CD4-positive, alpha-beta T cell (primary cell): ENCODE data around the gene ADRA2B. TPM values are rescaled to one million over a fixed set of nuclear protein-coding genes. Genes with fewer than 3 reads are reported as not detected.

Source experiments
- ATAC-seq: fragments of 200-7000 bp; cut with Tn5 transposase; one replicate; pipeline ENCODE4 v1.10.0; 2022; ENCODE audit warnings: mild to moderate bottlenecking; ENCODE audit not compliant: poor library complexity
- CTCF ChIA-PET: fragments of 350-600 bp; sonication (Branson Sonifier 250); formaldehyde crosslinking; loops from one replicate; lab custom pipeline; 2021; ENCODE audit warnings: antibody characterized with exemption, inconsistent platforms; lab: Charles Lee
- POLR2A ChIA-PET: fragments of 350-600 bp; sonication (Branson Sonifier 250); formaldehyde crosslinking; loops from one replicate; lab custom pipeline; 2021; ENCODE audit warnings: antibody characterized with exemption, inconsistent platforms; lab: Charles Lee
- DNase-seq, 14 experiments: peaks; one replicate each; pipeline ENCODE4 v3.0.0-alpha.2; 2013 to 2020; ENCODE audit warnings: mixed read lengths in 2 of 14
- H3K27ac ChIP-seq, 2 donors: one replicate each; pipeline versions ENCODE4 v1.5.1 to v1.7.0; 2013; ENCODE audit warnings: low read length in 2 of 2, low read depth in 1 of 2, mild to moderate bottlenecking in 1 of 2
- H3K27me3 ChIP-seq, 2 experiments: 1 replicate in 1 of 2; 2 replicates in 1 of 2; pipeline versions ENCODE4 v1.6.1 to v1.7.0; 2013; ENCODE audit warnings: low read length in 2 of 2, control low read depth in 1 of 2, mild to moderate bottlenecking in 1 of 2, moderate library complexity in 1 of 2; ENCODE audit not compliant: insufficient read depth in 2 of 2, control insufficient read depth in 1 of 2
- H3K36me3 ChIP-seq: one replicate; pipeline ENCODE4 v1.6.1; 2013; ENCODE audit warnings: low read length, control low read depth; ENCODE audit not compliant: insufficient read depth
- H3K4me1 ChIP-seq: one replicate; pipeline ENCODE4 v1.6.1; 2013; ENCODE audit warnings: low read length, control low read depth; ENCODE audit not compliant: insufficient read depth
- H3K4me3 ChIP-seq: one replicate; pipeline ENCODE4 v1.5.1; 2013; ENCODE audit warnings: mild to moderate bottlenecking, low read length, moderate library complexity
- H3K9me3 ChIP-seq, 2 experiments: 1 replicate in 1 of 2; 2 replicates in 1 of 2; pipeline versions ENCODE4 v1.6.1 to v1.7.0; 2013; ENCODE audit warnings: low read length in 2 of 2, mild to moderate bottlenecking in 2 of 2, control low read depth in 1 of 2, moderate library complexity in 1 of 2; ENCODE audit not compliant: control insufficient read depth in 1 of 2, insufficient read depth in 1 of 2
- H3K27ac Mint-ChIP-seq: one replicate; pipeline ENCODE4 v1.8.0; 2020; ENCODE audit warnings: mixed read lengths
- H3K27me3 Mint-ChIP-seq: one replicate; pipeline ENCODE4 v1.8.0; 2021; ENCODE audit warnings: mixed read lengths
- H3K36me3 Mint-ChIP-seq: one replicate; pipeline ENCODE4 v1.8.0; 2021; ENCODE audit warnings: low read depth, mixed read lengths
- H3K4me1 Mint-ChIP-seq: one replicate; pipeline ENCODE4 v1.8.0; 2021; ENCODE audit warnings: low read depth, mixed read lengths
- H3K4me3 Mint-ChIP-seq: one replicate; pipeline ENCODE4 v1.8.0; 2020; ENCODE audit warnings: mild to moderate bottlenecking, mixed read lengths
- H3K9me3 Mint-ChIP-seq: one replicate; pipeline ENCODE4 v1.8.0; 2020; ENCODE audit warnings: mixed read lengths
- intact Hi-C, 2 experiments: fragments of 100-400 bp; cut with DNase I in 1 of 2; cut with micrococcal nuclease in 1 of 2; formaldehyde crosslinking; loops; one replicate each; pipeline versions ENCODE4 v1.15.1 to v1.9.0; 2023 to 2025; cut with DNase I, micrococcal nuclease
- total RNA-seq, 174 experiments: library from RNA in 2 of 174; stranded (reverse) in 2 of 174; gene quantifications; one replicate each; pipeline ENCODE4 v1.2.3 and lab custom pipeline; 2021 to 2026
- TF ChIP-seq, protein P1 (sequence below): fragments of 200-600 bp; IDR thresholded peaks from one replicate; pipeline ENCODE4 v1.8.0; 2022; ENCODE audit warnings: antibody characterized with exemption, mild to moderate bottlenecking

The ADRA2B gene
- total RNA-seq, 2 experiments from 2014 or later = 0.52 to 0.84 TPM

DNA sequence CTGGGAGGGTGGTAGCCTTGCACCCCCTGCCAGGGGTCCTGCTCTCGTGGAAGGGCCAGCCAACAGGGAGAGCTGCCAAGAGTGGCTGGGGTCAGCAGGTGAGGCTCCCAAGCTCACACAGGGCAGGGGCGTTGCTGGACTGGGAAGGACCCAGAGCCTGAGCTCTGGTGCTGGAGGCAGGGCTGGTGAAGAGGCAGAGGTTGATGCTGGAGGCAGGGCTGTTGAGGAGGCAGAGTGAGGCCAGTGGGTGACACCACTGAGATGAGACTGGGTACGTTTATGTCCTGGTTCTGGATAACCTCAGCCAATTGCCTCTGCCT, 7.0 kb downstream of the ADRA2B start:
- Mint-ChIP-seq H3K27me3 (no peaks in the 10 kb centered on the region), H3K27ac (no peak overlapping the region), H3K4me1 (no peaks in the 10 kb centered on the region), H3K36me3 (no peaks in the 10 kb centered on the region), H3K9me3 (no peaks in the 10 kb centered on the region), H3K4me3 (no peak overlapping the region)
- no peaks in the 10 kb centered on the region for H3K36me3 ChIP-seq
- intact Hi-C loops = no loop called here
- TF ChIP-seq, protein P1, sequence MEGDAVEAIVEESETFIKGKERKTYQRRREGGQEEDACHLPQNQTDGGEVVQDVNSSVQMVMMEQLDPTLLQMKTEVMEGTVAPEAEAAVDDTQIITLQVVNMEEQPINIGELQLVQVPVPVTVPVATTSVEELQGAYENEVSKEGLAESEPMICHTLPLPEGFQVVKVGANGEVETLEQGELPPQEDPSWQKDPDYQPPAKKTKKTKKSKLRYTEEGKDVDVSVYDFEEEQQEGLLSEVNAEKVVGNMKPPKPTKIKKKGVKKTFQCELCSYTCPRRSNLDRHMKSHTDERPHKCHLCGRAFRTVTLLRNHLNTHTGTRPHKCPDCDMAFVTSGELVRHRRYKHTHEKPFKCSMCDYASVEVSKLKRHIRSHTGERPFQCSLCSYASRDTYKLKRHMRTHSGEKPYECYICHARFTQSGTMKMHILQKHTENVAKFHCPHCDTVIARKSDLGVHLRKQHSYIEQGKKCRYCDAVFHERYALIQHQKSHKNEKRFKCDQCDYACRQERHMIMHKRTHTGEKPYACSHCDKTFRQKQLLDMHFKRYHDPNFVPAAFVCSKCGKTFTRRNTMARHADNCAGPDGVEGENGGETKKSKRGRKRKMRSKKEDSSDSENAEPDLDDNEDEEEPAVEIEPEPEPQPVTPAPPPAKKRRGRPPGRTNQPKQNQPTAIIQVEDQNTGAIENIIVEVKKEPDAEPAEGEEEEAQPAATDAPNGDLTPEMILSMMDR = no peak
- no peak for ATAC-seq
- no peak overlapping the region for H3K27ac ChIP-seq
- ChIA-PET POLR2A (no interaction called here), CTCF (no interaction called here)
- DNase-seq = no peak
- H3K9me3 ChIP-seq = peaks cover 12 to 31% of the 10 kb centered on the region in 2 experiments
- no peaks in the 10 kb centered on the region for H3K4me1 ChIP-seq
- no peak overlapping the region for H3K4me3 ChIP-seq
- peaks cover 0 to 2% of the 10 kb centered on the region in 2 experiments for H3K27me3 ChIP-seq

DNA sequence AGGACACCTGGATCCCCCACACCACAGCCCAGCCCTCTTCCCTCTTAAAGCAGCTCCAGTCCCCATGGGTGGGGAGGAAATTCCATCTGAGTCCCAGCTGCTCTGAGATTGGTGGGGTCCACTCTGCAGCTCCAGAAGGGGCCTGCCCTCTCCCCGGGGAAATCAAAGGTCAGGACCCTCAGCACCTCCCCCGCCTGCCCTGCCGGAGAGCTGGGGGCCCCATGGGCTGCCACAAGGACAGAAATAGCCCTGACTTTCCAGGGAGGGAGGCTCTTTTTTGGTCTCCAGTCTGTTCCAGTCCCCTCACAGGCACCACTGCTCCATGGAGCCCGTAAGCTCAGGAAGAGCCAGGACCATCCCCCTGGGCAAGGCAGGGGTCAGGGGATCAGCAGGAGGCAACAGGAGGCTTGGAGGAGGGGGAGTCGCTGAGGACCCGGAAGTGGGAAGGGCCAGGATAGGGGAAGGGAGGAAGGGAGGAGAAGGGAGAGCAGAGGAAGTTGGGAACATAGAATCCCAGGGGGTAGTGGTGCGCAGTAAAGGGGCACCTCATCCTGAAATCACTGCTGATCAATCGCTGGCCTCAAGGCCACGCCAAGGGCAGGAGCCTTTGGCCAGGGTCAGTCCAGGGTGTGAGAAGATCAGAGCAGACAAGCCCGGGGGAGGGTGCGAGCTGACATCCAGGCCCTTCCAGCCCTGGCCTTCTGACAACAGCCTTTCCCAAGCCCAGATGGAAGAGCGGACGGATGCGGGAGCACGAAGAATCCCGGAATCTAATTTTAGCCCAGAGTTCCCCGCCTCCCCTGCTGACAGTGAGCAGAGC, 7.6 kb downstream of the ADRA2B start:
- no peaks in the 10 kb centered on the region for H3K36me3 Mint-ChIP-seq
- no peaks in the 10 kb centered on the region for H3K27me3 Mint-ChIP-seq
- no peak for ATAC-seq
- Histone ChIP-seq H3K36me3 (no peaks in the 10 kb centered on the region), H3K27me3 (peaks cover 0 to 2% of the 10 kb centered on the region in 2 experiments), H3K4me1 (no peaks in the 10 kb centered on the region), H3K27ac (no peak overlapping the region), H3K4me3 (no peak overlapping the region), H3K9me3 (peaks cover 12 to 33% of the 10 kb centered on the region in 2 experiments)
- no peaks in the 10 kb centered on the region for H3K4me1 Mint-ChIP-seq
- no peak overlapping the region for H3K27ac Mint-ChIP-seq
- TF ChIP-seq, protein P1 = no peak
- no peak overlapping the region for H3K4me3 Mint-ChIP-seq
- no peaks in the 10 kb centered on the region for H3K9me3 Mint-ChIP-seq
- intact Hi-C loops = no loop called here
- POLR2A ChIA-PET = no interaction called here
- DNase-seq = no peak
- CTCF ChIA-PET = interaction anchor here (1.3 kb wide), 1 partner anchor 8 kb away, joined by 4 read pairs; no protein-coding TSS in a partner anchor

DNA sequence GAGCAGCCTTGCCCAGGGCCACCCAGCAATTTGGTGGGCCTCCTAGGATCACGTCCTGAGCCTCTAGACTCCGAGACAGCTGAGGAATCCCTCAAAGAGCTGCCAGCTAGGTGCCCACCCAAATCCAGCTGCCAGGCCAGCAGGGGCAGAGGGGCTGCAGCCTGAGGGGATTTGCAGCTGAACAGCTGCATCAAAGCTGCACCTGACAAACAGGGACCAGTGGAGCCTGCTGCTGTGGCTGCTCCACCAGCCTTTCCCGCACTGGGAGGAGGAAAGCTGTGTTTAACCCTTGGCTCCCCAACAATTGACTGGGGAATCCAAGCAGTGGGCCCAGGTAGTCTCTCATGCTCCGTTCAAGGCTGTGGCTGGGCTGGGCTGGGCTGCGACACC, 8.2 kb downstream of the ADRA2B start:
- Mint-ChIP-seq H3K9me3 (no peaks in the 10 kb centered on the region), H3K4me3 (no peak overlapping the region), H3K27me3 (no peaks in the 10 kb centered on the region), H3K27ac (no peak overlapping the region), H3K36me3 (no peaks in the 10 kb centered on the region), H3K4me1 (no peaks in the 10 kb centered on the region)
- peaks cover 0 to 2% of the 10 kb centered on the region in 2 experiments for H3K27me3 ChIP-seq
- ChIA-PET CTCF (interaction anchor here (1.3 kb wide), 1 partner anchor 9 kb away, joined by 4 read pairs; no protein-coding TSS in a partner anchor), POLR2A (no interaction called here)
- H3K4me3 ChIP-seq = no peak overlapping the region
- no peaks in the 10 kb centered on the region for H3K4me1 ChIP-seq
- no peak overlapping the region for H3K27ac ChIP-seq
- ATAC-seq (no peak), DNase-seq (no peak)
- intact Hi-C loops = no loop called here
- TF ChIP-seq, protein P1 = no peak
- no peaks in the 10 kb centered on the region for H3K36me3 ChIP-seq
- H3K9me3 ChIP-seq = peaks cover 12 to 33% of the 10 kb centered on the region in 2 experiments
